HG03521 (cell line): ENCODE data around the gene NDUFA5.

ENCODE experiments used
- ATAC-seq: cut with Tn5 transposase; IDR thresholded peaks from one replicate; pipeline ENCODE4 v1.9.1; 2021; ENCODE audit warnings: mild to moderate bottlenecking, moderate library complexity; ENCODE audit not compliant: unreplicated experiment

NDUFA5 gene

DNA sequence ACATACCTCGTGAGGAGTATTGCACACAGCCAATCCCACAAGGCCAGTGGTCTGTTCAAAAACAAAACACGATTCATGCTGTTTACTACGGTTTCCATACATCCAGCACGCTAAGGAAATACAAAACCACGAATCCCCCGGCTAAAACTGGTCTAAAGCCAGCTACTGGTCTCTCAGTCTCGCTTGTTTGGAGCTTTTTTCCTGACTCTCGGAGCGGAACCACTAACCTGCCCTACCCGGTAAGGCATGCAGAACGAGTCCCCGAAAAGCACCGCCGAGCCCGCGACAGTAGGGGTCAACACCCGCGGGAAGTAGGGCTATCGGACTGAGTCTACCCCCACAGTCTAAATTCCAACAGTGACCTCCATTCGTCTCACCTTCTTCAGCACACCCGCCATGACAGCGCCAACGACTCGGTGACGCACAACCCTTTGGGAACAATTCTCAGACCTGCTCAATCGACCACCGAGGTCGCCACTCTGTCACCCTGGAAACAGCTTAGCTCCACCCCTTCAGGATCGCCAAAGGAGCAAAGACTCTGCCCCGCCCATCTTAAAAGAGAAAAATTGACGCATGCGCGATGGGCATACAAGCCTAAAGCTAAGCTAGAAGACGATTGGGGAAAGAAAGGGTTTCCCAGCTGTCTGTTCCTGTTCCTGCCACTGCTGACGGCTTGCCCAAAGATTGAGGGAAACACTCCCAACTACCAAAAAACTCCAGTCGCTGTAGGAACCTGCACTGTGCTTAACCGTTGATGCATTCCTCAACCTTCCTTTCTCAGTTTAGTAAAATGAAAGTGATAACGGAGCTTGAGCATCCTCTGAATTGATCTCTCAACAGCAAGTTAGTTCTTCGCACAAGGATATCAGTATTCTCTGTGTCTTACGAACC, at the start of gene NDUFA5:
Gene NDUFA5, minus strand, starts transcription at position 421 of the 891 bp plus-strand sequence. Its CDS starts 23 bp downstream, at position 398.
- peak; percentile 97 for ATAC-seq

DNA sequence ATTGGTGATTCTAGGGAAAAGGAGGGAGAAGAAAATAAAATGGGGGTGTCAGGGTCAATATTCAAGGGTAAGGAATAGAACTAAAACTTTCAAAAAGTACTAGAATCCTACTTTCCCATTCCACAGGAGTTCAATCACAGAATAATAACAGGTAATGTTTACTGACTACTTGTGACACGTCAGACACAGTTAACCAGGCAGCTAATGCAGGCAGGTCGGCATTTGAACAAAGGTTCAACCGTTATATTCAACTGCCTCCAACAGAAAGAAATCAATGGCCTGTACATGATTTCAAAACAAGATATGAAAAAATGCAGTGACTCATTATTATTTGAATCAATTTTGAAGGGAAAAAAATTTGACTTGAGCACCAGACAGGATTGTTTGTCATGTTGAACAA, 47.1 kb upstream of the NDUFA5 start:
- no peak for ATAC-seq

DNA sequence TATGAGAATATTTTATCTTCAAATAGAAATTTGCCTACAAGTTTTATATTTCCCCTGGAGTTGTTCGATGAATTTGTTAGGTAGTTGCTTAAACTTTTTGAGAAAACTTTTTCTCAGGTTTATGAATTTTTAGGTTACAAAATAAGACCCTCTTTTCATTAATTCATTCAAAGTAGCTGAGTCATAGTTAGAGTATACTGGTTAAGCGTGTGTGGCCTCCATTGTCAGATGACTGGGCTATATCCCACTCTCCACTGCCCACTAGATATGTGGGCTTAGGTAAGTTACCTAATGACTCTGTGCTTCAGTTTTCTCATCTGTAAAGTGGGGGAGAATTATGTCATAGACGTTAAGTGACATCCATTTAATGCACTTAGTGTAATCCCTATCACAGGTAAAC, 45.0 kb upstream of the NDUFA5 start:
- no peak for ATAC-seq

DNA sequence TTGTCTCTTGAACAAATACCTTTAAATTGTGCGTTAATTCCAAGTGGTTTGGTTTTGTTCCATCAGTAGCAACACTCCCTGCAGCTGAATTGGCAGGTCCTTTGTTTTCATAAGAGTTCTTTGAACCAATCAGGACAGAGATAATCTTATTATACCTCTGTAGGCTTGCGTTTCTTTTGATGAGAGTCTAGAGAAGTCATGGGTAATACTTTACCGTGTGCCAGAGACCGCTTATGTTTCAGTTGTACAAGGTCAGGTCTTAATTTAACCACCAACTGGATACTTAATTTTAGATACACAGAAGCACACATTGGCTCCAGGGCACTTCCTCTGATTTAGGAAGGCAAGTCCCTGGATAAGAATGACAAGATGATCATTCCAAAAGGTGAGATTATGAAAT, 43.9 kb upstream of the NDUFA5 start, which contains the start of gene ASB15:
Gene ASB15, plus strand, starts transcription at position 292 of the 400 bp plus-strand sequence. CDS start 12,682 bp downstream, outside the sequence.
- no peak for ATAC-seq

DNA sequence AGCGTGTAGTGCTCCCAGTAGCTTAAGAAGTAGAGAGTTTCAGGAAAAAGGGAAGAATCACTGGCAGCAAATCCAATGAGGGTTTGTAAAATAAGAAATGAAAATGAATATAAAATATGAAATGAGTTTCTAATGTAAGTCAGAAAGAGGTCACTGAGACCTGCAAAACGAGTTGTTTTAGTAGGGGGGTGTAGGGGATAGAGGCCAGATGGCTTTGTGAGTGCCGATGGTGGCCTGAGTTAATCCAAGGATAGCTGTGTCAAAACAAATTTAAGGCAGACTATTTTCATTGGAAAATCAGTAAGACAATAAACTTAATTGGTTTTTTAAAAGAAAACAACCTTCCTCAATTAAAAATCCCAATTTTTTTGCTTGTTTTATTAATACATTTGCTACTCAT, 43.3 kb upstream of the NDUFA5 start:
- ATAC-seq, result no peak

DNA sequence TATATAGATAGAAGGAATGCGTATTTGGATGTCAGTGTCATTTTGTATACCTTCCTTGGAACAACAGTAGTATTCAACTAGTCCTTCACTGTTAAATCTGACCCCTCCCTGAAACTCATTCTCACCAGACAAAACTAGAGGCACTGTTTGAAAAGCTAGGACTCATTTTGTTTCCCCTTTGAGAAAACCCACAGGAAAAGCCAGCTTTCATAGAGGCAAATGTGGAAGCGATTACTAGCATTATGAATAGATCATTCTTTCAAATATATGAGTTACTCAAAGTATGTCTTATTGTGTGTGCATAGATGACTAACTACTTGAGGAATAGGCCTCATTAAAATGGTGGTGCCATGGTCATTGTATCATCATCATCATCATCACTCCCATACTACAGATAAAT, 42.1 kb upstream of the NDUFA5 start:
- ATAC-seq, result no peak

DNA sequence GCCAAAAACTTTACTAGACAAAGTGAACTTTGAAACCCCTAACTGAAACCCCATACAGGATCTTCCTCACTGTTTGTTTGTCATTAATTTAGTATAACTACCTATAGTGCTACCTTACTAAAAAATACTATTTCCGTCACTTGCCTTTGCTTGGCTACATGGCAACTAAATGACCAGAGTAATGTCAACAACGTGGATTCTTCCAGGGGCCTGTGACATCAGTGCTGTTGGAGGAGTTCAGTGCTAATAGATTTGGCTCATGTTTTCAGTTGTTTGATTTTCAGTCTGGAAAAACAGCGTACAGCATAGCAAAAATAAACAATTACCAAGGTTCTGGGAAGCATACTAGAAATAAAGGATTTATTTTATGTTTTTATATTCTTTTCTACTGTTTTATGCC, 41.0 kb upstream of the NDUFA5 start:
- ATAC-seq, result no peak

DNA sequence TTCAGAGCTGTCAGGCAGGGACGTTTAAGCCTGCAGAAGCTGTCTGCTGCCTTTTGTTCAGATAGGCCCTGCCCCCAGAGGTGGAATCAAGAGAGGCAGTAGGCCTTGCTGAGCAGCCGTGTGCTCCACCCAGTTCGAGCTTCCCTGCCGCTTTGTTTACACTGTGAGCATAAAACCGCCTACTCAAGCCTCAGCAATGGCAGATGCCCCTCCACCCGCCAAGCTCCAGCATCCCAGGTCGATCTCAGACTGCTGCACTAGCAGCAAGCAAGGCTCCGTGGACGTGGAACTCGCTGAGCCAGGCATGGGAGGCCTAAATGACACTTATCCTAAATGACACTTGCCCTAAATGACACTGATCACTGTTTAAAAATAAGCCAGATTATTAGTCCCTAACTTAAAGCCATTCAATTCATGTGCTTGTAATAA, 37.2 kb upstream of the NDUFA5 start:
- no peak for ATAC-seq

DNA sequence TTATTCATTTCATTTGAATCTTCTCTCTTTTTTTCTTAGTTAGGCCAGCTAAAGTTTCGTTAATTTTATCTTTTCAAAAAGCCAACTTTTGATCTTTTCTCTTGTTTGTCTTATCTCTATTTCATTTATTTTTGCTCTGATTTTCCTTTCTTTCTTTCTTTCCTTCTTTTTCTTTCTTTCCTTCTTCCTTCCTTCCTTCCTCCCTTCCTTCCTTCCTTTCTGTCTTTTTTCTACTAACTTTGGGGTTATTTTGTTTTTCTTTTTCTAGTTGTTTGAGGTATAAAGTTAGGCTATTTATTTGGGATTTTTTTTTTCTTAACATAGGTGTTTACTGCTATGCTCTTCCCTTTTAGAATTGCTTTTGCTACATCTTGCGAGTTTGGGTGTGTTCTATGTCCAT, 30.8 kb upstream of the NDUFA5 start:
- no peak for ATAC-seq

DNA sequence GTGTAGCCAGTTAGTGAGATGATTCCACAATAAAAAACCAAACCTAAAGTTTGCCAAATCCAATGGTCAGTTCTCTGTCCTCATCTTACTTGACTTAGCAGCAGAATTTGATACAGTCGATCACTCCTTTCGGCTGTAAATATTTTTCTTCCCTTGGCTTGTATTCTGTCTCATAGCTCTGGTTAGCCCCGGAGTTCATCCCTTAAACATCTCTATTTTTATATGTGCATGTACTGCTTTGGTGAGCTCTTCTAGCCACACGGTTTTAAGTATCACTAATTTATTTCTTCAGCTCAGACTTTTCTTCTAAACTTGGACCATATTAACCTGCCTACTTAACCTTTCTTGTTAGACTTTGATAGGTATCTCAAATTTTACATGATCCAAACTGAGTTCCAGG, 26.2 kb upstream of the NDUFA5 start:
- ATAC-seq, result no peak

DNA sequence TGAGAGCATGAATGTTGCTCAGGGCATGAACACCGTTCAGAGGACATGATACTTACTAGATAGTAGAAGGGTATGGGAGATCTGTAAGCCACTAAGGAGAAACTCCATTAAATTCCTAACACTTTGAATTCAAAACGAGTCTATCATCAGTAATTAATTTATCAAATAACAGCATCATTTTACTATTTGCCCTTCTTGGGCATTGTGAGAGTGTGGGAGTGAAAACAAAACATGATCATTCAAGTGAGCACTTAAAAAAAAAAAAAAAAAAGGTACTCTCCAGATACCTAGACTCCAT, 23.5 kb upstream of the NDUFA5 start:
- no peak for ATAC-seq

DNA sequence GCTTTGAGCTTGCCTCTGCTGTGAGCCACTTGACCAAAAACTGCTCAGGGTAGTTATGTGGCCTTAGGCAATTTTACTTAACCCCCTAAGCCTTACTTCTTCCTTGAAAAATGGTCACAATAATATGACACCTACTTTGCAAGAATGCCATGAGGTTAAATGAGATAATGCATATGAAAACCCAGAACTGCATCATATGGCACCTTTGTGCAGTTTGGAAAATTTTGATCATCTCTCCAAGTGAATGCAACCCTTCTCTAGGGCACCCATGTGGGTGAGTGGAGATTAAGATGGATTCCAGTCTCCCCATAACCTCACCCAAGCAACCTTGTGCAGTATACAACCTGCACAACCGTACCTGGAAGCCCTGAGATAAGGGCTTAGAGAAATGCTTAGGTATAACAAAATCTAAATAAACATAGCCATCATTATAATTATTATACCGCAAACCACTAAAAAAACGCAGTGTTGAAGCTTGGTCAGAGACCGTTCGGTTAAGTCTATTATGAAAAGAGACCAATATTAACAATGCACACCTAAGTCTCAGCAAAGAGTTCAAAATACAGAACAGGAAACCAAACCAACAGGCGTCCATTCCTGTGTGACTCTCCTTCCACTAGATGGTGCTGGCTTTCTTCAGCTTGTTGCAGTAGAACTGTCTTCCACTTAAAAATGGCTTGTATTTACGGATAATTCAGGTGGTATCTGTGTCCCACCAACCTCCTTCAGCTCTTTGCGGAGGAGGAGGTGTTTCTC, 23.0 kb upstream of the NDUFA5 start:
- peak; percentile 64 for ATAC-seq

DNA sequence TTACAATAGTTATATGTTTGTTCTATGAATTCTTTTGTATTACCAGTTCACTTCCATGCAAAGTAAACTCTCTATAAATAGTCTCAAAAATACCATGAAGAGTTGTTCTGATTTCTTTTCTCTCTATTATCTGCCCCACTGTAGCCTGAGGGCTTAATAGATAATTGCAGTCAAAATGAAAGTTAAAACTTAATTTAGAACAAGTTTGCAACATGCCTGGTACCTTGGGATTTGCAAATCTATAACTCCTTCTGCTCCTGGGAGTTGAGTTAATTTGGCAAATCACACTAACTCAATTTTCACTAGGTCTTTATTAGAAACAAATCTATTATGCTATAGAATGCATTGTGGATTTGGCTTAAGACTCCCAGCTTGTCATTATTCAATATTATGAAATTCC, 21.8 kb upstream of the NDUFA5 start:
- no peak for ATAC-seq

DNA sequence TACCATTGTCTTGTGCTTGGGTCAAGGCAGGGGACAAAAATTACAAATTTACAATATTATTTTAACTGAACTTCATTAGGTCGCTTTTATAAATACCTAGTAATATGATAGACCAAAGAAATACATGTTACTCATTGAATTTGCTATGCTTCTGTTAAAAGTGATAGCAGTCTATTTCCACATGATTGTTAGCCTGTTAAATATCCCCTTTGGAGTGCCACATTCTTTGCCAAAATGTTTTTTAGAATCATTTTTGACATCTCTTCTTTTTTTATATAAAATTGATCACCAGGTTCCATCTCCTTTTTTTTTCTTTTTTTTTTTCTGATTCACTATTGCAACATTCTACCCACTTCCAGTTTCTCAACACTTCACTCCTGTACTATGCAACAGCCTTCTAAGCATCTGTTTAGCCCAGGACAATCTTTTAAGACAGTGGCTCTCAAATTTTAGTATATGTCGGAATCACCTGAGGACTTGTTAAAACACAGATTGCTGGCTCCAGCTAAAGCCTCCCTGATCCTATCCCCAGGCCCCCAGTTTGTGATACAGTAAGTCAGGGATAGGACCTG, 16.4 kb upstream of the NDUFA5 start:
- no peak for ATAC-seq

DNA sequence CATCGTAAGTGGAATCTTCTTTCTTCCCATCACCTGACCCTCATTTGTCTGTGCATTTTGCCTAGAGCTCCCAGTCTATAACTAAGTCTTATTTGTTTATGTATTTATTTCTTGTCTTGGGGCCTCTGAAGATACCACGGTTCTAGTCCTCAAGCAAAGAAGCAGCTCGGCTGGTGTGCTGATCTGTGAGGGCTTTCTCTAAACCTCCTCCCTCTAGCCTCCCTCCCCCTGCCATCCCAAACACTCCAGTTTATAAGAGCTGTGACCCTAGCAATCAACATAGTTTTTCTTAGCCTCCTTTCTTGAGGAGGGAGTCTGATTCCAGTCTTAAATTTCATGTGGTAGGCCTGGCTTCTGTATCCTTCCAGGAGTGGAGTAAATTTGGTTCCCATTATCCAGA, 15.7 kb upstream of the NDUFA5 start:
- ATAC-seq, result no peak

DNA sequence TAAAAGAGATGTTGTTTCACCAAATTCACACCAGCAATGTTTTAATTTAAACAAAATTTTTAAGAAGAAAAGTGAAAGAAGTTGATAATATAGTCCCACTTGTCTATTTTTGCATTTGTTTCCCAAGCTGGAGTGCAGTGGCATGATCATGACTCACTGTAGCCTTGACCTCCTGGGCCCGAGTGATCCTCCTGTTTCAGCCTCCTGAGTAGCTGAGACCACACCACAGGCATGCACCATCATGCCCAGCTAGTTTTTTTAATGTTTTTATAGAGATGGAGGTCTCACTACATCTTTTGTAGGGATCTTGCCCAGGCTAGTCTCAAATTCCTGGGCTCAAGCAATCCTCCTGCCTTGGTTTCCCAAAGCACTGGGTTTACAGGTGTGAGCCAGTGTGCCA, 14.1 kb upstream of the NDUFA5 start:
- no peak for ATAC-seq

DNA sequence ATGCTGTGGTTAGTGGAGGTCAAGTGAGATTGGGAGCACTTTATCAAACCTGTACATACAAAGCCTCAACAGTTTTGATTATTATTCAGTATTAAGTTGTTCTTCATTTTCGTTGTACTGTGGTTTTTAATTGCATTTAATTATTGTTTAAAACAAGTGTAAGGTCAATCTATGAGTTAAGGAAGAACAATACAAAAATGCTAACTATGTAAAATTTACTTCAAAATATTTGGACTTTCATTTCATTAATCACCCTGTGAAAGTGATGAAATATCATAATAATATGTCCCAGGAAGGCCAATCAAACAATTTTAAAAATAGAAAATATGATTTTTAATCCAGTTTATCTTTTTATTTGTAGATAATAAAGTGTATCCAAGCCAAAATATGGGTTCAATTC, 13.6 kb upstream of the NDUFA5 start:
- ATAC-seq, result no peak

DNA sequence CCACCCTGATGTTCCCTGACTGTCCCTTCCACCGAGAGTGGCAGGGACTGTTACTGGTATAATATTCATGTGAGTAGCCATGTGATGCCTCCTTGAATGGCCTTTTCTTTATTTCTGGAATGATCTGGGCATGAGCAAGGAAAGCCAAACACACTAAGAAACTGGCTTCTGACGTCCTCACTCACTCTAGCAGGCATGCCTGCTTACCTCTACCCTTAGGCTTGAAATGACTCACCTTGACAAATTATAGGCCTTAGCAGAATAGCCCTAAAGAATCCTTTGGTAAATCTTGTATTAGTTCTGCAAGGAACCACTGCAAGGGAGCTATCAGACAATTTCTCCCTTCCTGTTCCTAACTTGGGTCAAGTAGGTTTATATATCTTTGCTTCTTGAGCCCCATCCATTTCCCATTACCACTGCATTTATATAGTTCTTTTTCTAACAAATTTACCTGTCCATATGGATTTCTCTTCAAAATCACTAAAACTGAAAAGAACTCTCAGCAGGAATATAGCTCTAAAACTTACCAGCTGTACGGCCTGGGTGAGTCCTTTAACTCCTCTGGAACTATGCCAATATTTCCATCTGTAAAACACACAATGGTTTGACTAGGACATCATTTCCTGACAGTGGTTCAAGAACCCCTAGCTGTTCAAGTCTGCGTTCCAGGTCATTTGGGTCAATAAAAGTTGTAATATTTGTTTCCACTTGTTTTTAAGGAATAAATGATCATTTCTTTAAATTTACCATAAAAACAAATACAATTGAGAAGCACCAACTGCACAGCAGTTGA, 13.0 kb upstream of the NDUFA5 start:
- ATAC-seq, result no peak

DNA sequence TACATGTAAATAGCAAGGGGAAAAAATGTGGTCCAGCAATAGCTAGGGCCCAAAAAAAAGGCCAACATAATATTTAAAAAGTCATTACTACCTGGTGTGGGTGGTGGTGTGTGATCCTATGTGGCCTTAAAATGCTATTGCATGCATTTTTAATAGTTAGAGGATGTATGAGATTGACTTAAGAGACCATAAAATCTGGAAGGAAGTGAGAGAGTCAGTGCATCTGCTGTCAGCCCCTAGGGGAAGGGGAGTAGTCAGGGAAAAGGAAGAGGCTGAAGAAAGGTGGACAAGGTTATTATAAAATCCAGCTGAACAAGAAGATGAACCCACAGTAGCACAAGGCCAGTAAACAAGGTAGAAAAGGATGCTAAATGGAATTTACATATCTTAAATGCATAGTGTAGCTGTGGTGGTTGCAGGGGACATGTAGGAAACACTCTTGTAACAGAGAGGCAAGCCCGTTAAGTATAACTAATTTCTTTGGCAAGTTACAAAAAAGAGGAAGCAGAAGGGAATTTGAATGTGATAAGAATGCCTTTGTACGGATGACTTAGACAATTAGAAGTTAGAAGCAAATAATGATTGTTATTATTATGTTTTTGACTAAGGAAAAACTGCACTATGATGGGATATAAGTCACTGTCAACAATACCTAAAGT, 11.9 kb upstream of the NDUFA5 start:
- no peak for ATAC-seq

DNA sequence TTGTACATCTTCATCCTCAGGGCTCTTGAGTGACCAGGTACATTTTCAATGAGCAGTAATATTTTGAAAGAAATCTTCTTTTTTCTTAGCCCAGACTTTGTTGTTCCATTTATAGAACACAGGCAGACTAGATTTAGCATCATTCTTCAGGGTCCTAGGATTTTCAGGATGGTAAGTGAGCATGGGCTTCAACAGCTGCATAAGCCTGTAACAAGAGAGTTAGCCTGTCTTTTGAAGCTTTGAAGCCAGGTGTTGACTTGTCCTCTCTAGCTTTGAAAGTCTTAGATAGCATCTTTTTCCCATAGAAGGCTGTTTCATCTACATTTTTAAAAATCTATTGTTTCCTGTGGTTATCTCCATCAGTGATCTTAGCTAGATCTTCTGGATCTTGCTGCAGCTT, 4.5 kb upstream of the NDUFA5 start:
- ATAC-seq, result no peak
